CD4-positive, alpha-beta T cell (primary cell): ENCODE results near the gene EHD4. TPM values are rescaled to one million over a fixed set of nuclear protein-coding genes. Genes with fewer than 3 reads are reported as not detected.

Experiments
- ATAC-seq: fragments of 200-7000 bp; cut with Tn5 transposase; one replicate; pipeline ENCODE4 v1.10.0; 2022; ENCODE audit warnings: mild to moderate bottlenecking; ENCODE audit not compliant: poor library complexity
- CTCF ChIA-PET: fragments of 350-600 bp; sonication (Branson Sonifier 250); formaldehyde crosslinking; loops from one replicate; lab custom pipeline; 2021; ENCODE audit warnings: antibody characterized with exemption, inconsistent platforms; lab: Charles Lee
- POLR2A ChIA-PET: fragments of 350-600 bp; sonication (Branson Sonifier 250); formaldehyde crosslinking; loops from one replicate; lab custom pipeline; 2021; ENCODE audit warnings: antibody characterized with exemption, inconsistent platforms; lab: Charles Lee
- DNase-seq, 14 experiments: peaks; one replicate each; pipeline ENCODE4 v3.0.0-alpha.2; 2013 to 2020; ENCODE audit warnings: mixed read lengths in 2 of 14
- H3K27ac ChIP-seq, 2 donors: one replicate each; pipeline versions ENCODE4 v1.5.1 to v1.7.0; 2013; ENCODE audit warnings: low read length in 2 of 2, low read depth in 1 of 2, mild to moderate bottlenecking in 1 of 2
- H3K27me3 ChIP-seq, 2 experiments: 1 replicate in 1 of 2; 2 replicates in 1 of 2; pipeline versions ENCODE4 v1.6.1 to v1.7.0; 2013; ENCODE audit warnings: low read length in 2 of 2, control low read depth in 1 of 2, mild to moderate bottlenecking in 1 of 2, moderate library complexity in 1 of 2; ENCODE audit not compliant: insufficient read depth in 2 of 2, control insufficient read depth in 1 of 2
- H3K36me3 ChIP-seq: one replicate; pipeline ENCODE4 v1.6.1; 2013; ENCODE audit warnings: low read length, control low read depth; ENCODE audit not compliant: insufficient read depth
- H3K4me1 ChIP-seq: one replicate; pipeline ENCODE4 v1.6.1; 2013; ENCODE audit warnings: low read length, control low read depth; ENCODE audit not compliant: insufficient read depth
- H3K4me3 ChIP-seq: one replicate; pipeline ENCODE4 v1.5.1; 2013; ENCODE audit warnings: mild to moderate bottlenecking, low read length, moderate library complexity
- H3K9me3 ChIP-seq, 2 experiments: 1 replicate in 1 of 2; 2 replicates in 1 of 2; pipeline versions ENCODE4 v1.6.1 to v1.7.0; 2013; ENCODE audit warnings: low read length in 2 of 2, mild to moderate bottlenecking in 2 of 2, control low read depth in 1 of 2, moderate library complexity in 1 of 2; ENCODE audit not compliant: control insufficient read depth in 1 of 2, insufficient read depth in 1 of 2
- H3K27ac Mint-ChIP-seq: one replicate; pipeline ENCODE4 v1.8.0; 2020; ENCODE audit warnings: mixed read lengths
- H3K27me3 Mint-ChIP-seq: one replicate; pipeline ENCODE4 v1.8.0; 2021; ENCODE audit warnings: mixed read lengths
- H3K36me3 Mint-ChIP-seq: one replicate; pipeline ENCODE4 v1.8.0; 2021; ENCODE audit warnings: low read depth, mixed read lengths
- H3K4me1 Mint-ChIP-seq: one replicate; pipeline ENCODE4 v1.8.0; 2021; ENCODE audit warnings: low read depth, mixed read lengths
- H3K4me3 Mint-ChIP-seq: one replicate; pipeline ENCODE4 v1.8.0; 2020; ENCODE audit warnings: mild to moderate bottlenecking, mixed read lengths
- H3K9me3 Mint-ChIP-seq: one replicate; pipeline ENCODE4 v1.8.0; 2020; ENCODE audit warnings: mixed read lengths
- intact Hi-C, 2 experiments: fragments of 100-400 bp; cut with DNase I in 1 of 2; cut with micrococcal nuclease in 1 of 2; formaldehyde crosslinking; loops; one replicate each; pipeline versions ENCODE4 v1.15.1 to v1.9.0; 2023 to 2025; cut with DNase I, micrococcal nuclease
- total RNA-seq, 174 experiments: library from RNA in 2 of 174; stranded (reverse) in 2 of 174; gene quantifications; one replicate each; pipeline ENCODE4 v1.2.3 and lab custom pipeline; 2021 to 2026
- TF ChIP-seq, protein P1 (sequence below): fragments of 200-600 bp; IDR thresholded peaks from one replicate; pipeline ENCODE4 v1.8.0; 2022; ENCODE audit warnings: antibody characterized with exemption, mild to moderate bottlenecking

EHD4 gene
- total RNA-seq, 2 experiments from 2014 or later = 39.8 to 40.5 TPM

DNA sequence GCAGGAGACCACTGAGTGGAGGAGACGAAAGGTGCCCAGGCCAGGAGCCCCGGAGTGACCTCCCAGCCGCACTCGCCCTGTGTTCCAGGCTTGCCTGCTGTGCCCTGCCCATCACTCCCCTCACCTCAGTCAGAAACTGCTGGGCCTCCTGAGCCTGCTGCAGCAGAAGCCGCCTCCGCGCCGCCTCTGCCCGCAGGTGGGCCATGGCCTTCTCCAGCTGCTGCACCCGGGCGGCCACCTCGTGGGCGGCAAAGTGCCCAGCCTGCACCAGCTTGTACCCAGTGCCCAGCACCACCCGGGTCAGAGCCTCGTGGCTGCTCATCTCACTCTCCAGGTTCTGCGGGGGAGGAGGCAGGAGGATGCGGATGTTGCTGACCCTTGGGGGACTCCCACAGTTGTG is 116.1 kb downstream of the EHD4 start:
- DNase-seq (no peak), ATAC-seq (no peak)
- CTCF ChIA-PET = no interaction called here
- Histone ChIP-seq H3K27ac (no peak overlapping the region), H3K4me3 (no peak overlapping the region), H3K36me3 (no peaks in the 10 kb centered on the region), H3K27me3 (no peaks in the 10 kb centered on the region), H3K4me1 (peaks cover 10% of the 10 kb centered on the region), H3K9me3 (no peaks in the 10 kb centered on the region)
- Mint-ChIP-seq H3K4me3 (no peak overlapping the region), H3K27me3 (no peaks in the 10 kb centered on the region), H3K36me3 (no peaks in the 10 kb centered on the region), H3K9me3 (no peaks in the 10 kb centered on the region), H3K27ac (no peak overlapping the region), H3K4me1 (peaks cover 5% of the 10 kb centered on the region)
- POLR2A ChIA-PET = no interaction called here
- intact Hi-C loops = no loop called here
- TF ChIP-seq, protein P1, sequence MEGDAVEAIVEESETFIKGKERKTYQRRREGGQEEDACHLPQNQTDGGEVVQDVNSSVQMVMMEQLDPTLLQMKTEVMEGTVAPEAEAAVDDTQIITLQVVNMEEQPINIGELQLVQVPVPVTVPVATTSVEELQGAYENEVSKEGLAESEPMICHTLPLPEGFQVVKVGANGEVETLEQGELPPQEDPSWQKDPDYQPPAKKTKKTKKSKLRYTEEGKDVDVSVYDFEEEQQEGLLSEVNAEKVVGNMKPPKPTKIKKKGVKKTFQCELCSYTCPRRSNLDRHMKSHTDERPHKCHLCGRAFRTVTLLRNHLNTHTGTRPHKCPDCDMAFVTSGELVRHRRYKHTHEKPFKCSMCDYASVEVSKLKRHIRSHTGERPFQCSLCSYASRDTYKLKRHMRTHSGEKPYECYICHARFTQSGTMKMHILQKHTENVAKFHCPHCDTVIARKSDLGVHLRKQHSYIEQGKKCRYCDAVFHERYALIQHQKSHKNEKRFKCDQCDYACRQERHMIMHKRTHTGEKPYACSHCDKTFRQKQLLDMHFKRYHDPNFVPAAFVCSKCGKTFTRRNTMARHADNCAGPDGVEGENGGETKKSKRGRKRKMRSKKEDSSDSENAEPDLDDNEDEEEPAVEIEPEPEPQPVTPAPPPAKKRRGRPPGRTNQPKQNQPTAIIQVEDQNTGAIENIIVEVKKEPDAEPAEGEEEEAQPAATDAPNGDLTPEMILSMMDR = no peak

DNA sequence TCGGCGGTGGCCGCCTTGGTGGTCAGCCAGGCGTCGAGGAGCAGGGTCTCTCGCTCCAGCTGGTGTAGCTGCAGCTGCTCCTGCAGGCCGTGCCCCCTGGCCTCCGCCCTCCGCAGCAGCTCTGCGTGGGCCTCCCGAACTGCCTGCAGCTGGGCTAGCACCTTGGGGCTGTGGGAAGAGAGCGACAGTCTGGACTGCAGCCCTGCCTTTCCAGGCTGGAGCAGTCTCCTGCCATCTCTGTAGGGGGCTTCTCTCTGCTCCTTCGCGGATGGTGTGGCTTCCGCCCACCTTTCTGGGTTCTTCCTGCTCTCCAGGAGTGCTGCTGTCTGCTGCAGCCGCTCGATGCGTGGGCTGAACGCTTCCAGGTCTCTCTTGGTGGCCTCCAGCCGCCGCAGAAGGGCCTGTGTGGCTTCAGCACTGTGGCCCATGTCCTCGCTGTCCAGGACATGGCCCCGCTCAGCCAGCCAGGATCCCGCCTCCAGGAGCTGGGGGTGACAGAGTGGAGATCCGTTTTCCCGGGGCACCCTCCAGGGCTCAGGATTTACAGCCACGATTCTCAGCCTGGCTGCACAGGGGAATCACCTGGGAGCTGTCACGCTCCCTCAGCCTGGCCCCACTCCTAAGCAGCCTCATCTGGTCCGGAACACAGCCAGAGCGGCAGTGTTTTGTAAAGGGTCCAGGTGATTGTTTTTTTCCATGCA is 116.9 kb downstream of the EHD4 start:
- H3K27ac ChIP-seq = no peak overlapping the region
- no peak overlapping the region for H3K4me3 ChIP-seq
- ChIA-PET CTCF (no interaction called here), POLR2A (no interaction called here)
- Mint-ChIP-seq H3K36me3 (no peaks in the 10 kb centered on the region), H3K4me1 (peaks cover 5% of the 10 kb centered on the region), H3K27me3 (no peaks in the 10 kb centered on the region), H3K9me3 (no peaks in the 10 kb centered on the region), H3K4me3 (no peak overlapping the region), H3K27ac (no peak overlapping the region)
- H3K9me3 ChIP-seq = no peaks in the 10 kb centered on the region
- TF ChIP-seq, protein P1 = no peak
- H3K4me1 ChIP-seq = peaks cover 12% of the 10 kb centered on the region
- no peak for ATAC-seq
- DNase-seq = no peak
- intact Hi-C loops = no loop called here
- H3K27me3 ChIP-seq = no peaks in the 10 kb centered on the region
- no peaks in the 10 kb centered on the region for H3K36me3 ChIP-seq

DNA sequence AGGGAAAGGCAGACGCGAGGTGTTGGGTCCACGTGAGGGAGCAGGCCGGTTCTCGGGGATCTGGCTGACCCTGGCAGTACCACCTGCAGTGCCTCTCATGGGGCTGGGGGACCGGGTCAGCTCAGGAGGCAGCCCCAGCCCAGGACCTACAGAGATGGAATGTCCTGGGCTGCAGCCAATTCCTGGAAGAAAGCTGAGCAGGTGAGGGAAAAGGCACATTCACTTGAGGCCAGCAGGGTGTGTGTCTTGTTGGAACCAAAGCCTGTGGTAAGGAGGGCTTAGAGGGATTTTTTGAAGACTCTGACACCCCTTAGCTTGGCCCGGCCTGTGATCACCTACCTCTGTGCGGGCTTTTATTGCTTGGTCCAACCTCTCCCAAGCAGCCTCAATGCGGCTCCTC is 117.9 kb downstream of the EHD4 start:
- Histone ChIP-seq H3K27me3 (no peaks in the 10 kb centered on the region), H3K27ac (no peak overlapping the region), H3K36me3 (no peaks in the 10 kb centered on the region), H3K9me3 (no peaks in the 10 kb centered on the region), H3K4me3 (no peak overlapping the region), H3K4me1 (peaks cover 5% of the 10 kb centered on the region)
- ATAC-seq (no peak), DNase-seq (no peak)
- H3K4me3 Mint-ChIP-seq = no peak overlapping the region
- ChIA-PET CTCF (no interaction called here), POLR2A (no interaction called here)
- TF ChIP-seq, protein P1 = no peak
- no peak overlapping the region for H3K27ac Mint-ChIP-seq
- no peaks in the 10 kb centered on the region for H3K9me3 Mint-ChIP-seq
- H3K4me1 Mint-ChIP-seq = no peaks in the 10 kb centered on the region
- intact Hi-C loops = no loop called here
- no peaks in the 10 kb centered on the region for H3K27me3 Mint-ChIP-seq
- no peaks in the 10 kb centered on the region for H3K36me3 Mint-ChIP-seq
